Urinary bladder (tissue), 4 donors: ENCODE measurements around the gene CIC. TPM values are rescaled to one million over a fixed set of nuclear protein-coding genes. Genes with fewer than 3 reads are reported as not detected.

Source experiments
- DNase-seq: peaks from one replicate; pipeline ENCODE4 v3.0.0-alpha.2; 2015; ENCODE audit errors: extremely low spot score
- H3K27ac ChIP-seq: one replicate; pipeline ENCODE4 v1.5.1; 2013; ENCODE audit warnings: low read depth, mild to moderate bottlenecking, moderate library complexity
- H3K36me3 ChIP-seq: one replicate; pipeline ENCODE4 v1.6.1; 2013; ENCODE audit warnings: mild to moderate bottlenecking, moderate library complexity; ENCODE audit not compliant: insufficient read depth
- H3K4me1 ChIP-seq: one replicate; pipeline ENCODE4 v1.6.1; 2013; ENCODE audit warnings: mild to moderate bottlenecking, moderate library complexity; ENCODE audit not compliant: insufficient read depth
- H3K4me3 ChIP-seq: one replicate; pipeline ENCODE4 v1.5.1; 2013; ENCODE audit warnings: low read depth, low read length
- WGBS: extraction: QIAGEN DNeasy Blood & Tissue Kit; methylation state at CpG from one replicate; pipeline ENCODE4 v1.1.7; 2013; 5-methylcytosine and 5-hydroxymethylcytosine counted together
- polyA plus RNA-seq: library from polyadenylated mRNA; stranded (reverse); fragments of 200-250 nt; gene quantifications from one replicate; pipeline ENCODE4 v1.2.3, GENCODE V29; 2013
- total RNA-seq: library from RNA; depleted of rRNA; stranded (reverse); fragments of >200 nt; gene quantifications from one replicate; pipeline ENCODE4 v1.2.3, GENCODE V29; 2014
- donor health status: healthy with polysubstance abuse.
- donor health status: healthy.

CIC gene
- total RNA-seq: 14.0 TPM
- polyA plus RNA-seq: 59.5 TPM

- H3K4me3 ChIP-seq: peak within 1 kb of the TSS; percentile 70
- peak; percentile 100 for DNase-seq
- 1% methylated on average over 52 of the region's 52 CpGs for WGBS
Measured at GRCh38 chr19:42268704-42269477, at the start of gene CIC. CIC (plus strand) TSS chr19:42269252; CDS start chr19:42271784, 2,532 bp downstream.

GRCh38 chr19:42219812-42220750 lies 49.0 kb upstream of the CIC start, which contains the start of gene ZNF526:
ZNF526 (plus strand) TSS chr19:42220312; CDS start chr19:42224404, 4,092 bp downstream.
- under 1% methylated on average over 53 of the region's 53 CpGs for WGBS
- Histone ChIP-seq H3K4me1 (peaks cover 6% of the 10 kb centered on the region), H3K4me3 (peak within 1 kb of the TSS; percentile 71), H3K27ac (peak within 1 kb of the TSS; percentile 33), H3K36me3 (peaks cover 4% of the 10 kb centered on the region)
- DNase-seq: peak; percentile 89

More at GRCh38 chr19:42268704-42269477, at the start of gene CIC:
- H3K4me1 ChIP-seq: no peaks in the 10 kb centered on the region
- H3K36me3 ChIP-seq: no peaks in the 10 kb centered on the region
- H3K27ac ChIP-seq: peak within 1 kb of the TSS; percentile 94

GRCh38 chr19:42220751-42221097 lies 48.3 kb upstream of the CIC start:
- Histone ChIP-seq H3K4me1 (peaks cover 6% of the 10 kb centered on the region), H3K4me3 (peak overlapping the region; percentile 71), H3K36me3 (peaks cover 8% of the 10 kb centered on the region), H3K27ac (no peak overlapping the region)
- DNase-seq: no peak
- WGBS: 1% methylated on average over 6 of the region's 6 CpGs

DNA sequence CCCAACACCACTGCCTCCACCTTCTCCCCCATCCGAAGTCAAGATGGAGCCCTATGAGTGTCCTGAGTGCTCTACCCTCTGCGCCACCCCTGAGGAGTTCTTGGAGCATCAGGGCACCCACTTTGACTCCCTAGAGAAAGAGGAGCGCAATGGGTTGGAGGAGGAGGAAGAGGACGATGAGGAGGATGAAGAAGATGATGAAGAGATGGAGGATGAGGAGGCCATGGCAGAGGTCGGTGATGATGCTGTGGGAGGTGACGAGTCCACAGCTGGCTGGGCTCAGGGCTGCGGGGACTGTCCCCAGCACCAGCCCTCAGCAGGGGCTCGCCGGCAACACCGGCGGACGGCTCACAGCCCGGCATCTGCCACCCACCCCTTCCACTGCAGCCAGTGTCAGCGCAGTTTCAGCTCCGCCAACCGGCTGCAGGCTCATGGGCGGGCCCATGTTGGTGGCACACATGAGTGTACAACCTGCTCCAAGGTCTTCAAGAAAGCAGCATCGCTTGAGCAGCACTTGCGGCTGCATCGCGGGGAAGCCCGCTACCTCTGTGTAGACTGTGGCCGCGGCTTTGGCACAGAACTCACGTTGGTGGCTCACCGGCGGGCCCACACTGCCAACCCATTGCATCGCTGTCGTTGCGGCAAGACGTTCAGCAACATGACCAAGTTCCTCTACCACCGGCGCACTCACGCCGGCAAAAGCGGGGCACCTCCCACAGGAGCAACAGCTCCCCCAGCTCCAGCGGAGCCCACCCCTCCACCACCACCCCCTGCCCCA lies 43.9 kb upstream of the CIC start:
- H3K4me1 ChIP-seq: peaks cover 2% of the 10 kb centered on the region
- H3K4me3 ChIP-seq: no peak overlapping the region
- H3K27ac ChIP-seq: no peak overlapping the region
- peaks cover 12% of the 10 kb centered on the region for H3K36me3 ChIP-seq
- no peak for DNase-seq
- 95% methylated on average over 37 of the region's 37 CpGs for WGBS

DNA sequence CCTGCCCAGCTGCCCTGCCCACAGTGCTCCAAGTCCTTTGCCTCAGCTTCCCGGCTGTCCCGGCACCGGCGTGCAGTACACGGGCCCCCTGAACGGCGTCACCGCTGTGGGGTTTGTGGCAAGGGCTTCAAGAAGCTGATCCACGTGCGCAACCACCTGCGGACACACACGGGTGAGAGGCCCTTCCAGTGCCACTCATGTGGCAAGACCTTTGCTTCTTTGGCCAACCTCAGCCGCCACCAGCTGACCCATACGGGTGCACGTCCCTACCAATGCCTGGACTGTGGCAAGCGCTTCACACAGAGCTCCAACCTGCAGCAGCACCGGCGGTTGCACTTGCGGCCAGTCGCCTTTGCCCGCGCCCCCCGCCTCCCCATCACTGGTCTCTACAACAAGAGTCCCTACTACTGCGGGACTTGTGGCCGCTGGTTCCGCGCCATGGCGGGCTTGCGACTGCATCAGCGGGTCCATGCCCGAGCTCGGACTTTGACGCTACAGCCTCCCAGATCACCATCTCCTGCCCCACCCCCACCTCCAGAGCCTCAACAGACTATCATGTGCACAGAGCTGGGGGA lies 43.2 kb upstream of the CIC start:
- DNase-seq: no peak
- Histone ChIP-seq H3K4me1 (peaks cover 2% of the 10 kb centered on the region), H3K4me3 (no peak overlapping the region), H3K36me3 (peaks cover 12% of the 10 kb centered on the region), H3K27ac (no peak overlapping the region)
- WGBS: 95% methylated on average over 33 of the region's 33 CpGs

DNA sequence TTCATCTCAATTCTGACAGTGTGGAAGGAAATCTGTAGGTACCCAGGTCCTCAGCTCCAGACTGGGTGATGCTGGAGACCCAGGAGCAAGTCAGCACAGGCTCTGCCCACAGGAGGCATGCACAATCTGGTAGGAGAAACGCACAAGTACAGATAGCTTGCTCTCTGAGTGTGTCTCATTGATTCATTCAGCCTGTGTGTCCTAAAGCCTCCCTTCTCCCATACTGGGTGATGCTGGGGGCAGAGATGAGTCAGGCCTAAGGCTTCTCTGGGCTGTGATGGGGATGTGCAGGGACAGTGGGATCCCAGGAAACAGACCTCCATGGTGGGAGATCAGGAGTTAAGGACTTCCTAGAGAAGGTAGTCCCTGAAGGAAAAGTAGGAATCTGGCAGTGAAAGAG lies 42.2 kb upstream of the CIC start:
- no peak overlapping the region for H3K4me3 ChIP-seq
- no peak for DNase-seq
- H3K27ac ChIP-seq: no peak overlapping the region
- peaks cover 12% of the 10 kb centered on the region for H3K36me3 ChIP-seq
- H3K4me1 ChIP-seq: no peaks in the 10 kb centered on the region
- WGBS: 87% methylated on average over 1 of the region's 1 CpG

- H3K36me3 ChIP-seq: peaks cover 18% of the 10 kb centered on the region
- no peak overlapping the region for H3K27ac ChIP-seq
- H3K4me1 ChIP-seq: no peaks in the 10 kb centered on the region
- WGBS: 81% methylated on average over 4 of the region's 4 CpGs
- H3K4me3 ChIP-seq: no peak overlapping the region
- DNase-seq: no peak
Measured at GRCh38 chr19:42228641-42229040, 40.4 kb upstream of the CIC start.

GRCh38 chr19:42229301-42229854 lies 39.7 kb upstream of the CIC start:
- Histone ChIP-seq H3K4me3 (no peak overlapping the region), H3K27ac (no peak overlapping the region), H3K4me1 (no peaks in the 10 kb centered on the region), H3K36me3 (peaks cover 18% of the 10 kb centered on the region)
- WGBS: 66% methylated on average over 4 of the region's 4 CpGs
- no peak for DNase-seq

- Histone ChIP-seq H3K36me3 (peaks cover 17% of the 10 kb centered on the region), H3K27ac (no peak overlapping the region), H3K4me3 (no peak overlapping the region), H3K4me1 (no peaks in the 10 kb centered on the region)
- 39% methylated on average over 8 of the region's 8 CpGs for WGBS
- no peak for DNase-seq
Measured at GRCh38 chr19:42229855-42230351, 39.1 kb upstream of the CIC start.

DNA sequence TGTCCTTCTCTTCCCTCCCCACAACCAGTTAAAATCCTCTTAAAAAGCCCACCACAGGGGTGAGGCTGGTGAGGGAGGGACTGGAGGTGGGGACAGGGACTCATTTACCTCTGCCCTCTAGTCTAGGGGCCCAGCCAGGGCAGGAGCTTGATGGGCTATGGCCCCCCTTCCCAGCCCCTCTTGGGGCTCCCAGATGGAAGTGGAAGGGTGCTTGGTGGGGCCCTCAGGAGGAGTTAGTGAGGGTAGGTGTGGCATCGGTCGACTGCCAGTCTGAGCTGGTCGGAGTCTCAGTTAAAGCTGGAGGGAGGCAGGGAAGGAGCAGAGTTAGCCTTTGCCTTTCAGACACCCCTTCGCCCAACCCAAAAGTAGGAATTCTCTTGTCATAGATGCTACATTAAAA lies 38.5 kb upstream of the CIC start:
- WGBS: 76% methylated on average over 4 of the region's 4 CpGs

GRCh38 chr19:42232435-42232834 lies 36.6 kb upstream of the CIC start:
- Histone ChIP-seq H3K4me1 (no peaks in the 10 kb centered on the region), H3K27ac (no peak overlapping the region), H3K36me3 (peaks cover 10% of the 10 kb centered on the region), H3K4me3 (no peak overlapping the region)
- no peak for DNase-seq
- WGBS: 95% methylated on average over 10 of the region's 10 CpGs

More for the DNA sequence above, 38.5 kb upstream of the CIC start:
- DNase-seq: no peak
- no peak overlapping the region for H3K4me3 ChIP-seq
- H3K4me1 ChIP-seq: no peaks in the 10 kb centered on the region
- H3K36me3 ChIP-seq: peaks cover 15% of the 10 kb centered on the region
- H3K27ac ChIP-seq: no peak overlapping the region

- Histone ChIP-seq H3K4me3 (no peak overlapping the region), H3K36me3 (peaks cover 10% of the 10 kb centered on the region), H3K27ac (no peak overlapping the region), H3K4me1 (no peaks in the 10 kb centered on the region)
- DNase-seq: no peak
- WGBS: 66% methylated on average over 7 of the region's 7 CpGs
Measured at GRCh38 chr19:42233106-42233505, 35.9 kb upstream of the CIC start.
